NCI-H2171 treated with DMSO at 0.1 percent for 48 hours (cell line): ENCODE measurements around the gene DNAL1.

Experiments
- DNase-seq: peaks from one replicate; lab custom pipeline; 2025; lab: John Stamatoyannopoulos, UW

The DNAL1 gene

DNA sequence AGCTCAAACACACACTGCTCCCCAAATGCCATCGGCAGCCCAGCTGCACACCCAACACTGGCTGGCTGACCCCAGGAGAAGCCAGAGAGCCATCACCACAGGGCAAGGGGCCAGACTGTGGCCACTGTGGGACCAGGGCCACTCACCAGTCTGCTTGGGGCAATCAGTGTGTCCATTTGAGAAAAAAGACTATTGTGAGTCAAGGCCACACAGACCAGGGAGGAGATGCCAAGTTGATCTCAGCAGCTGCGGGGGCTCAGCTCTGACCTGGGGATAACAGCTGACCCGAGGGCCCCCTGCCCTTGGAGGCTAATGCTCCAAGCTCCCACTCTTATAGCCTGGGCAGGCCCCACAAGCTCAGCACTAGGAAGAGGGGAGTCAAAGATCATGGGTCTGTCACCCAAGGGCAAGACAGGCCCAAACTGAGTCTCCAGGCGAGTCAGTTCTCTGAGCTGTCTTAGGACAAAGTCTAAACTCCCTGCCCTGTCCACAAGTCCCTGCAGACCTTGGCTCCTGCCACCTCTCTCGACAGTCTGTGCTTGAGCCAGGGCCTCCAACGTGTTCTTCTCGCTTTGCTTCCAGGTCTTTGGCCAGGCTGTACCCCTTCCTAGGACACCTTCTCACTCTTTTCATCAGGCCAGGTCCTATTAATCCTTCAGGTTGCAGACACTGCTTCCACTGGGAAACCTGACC, 99.5 kb downstream of the DNAL1 start:
- DNase-seq: no peak

DNA sequence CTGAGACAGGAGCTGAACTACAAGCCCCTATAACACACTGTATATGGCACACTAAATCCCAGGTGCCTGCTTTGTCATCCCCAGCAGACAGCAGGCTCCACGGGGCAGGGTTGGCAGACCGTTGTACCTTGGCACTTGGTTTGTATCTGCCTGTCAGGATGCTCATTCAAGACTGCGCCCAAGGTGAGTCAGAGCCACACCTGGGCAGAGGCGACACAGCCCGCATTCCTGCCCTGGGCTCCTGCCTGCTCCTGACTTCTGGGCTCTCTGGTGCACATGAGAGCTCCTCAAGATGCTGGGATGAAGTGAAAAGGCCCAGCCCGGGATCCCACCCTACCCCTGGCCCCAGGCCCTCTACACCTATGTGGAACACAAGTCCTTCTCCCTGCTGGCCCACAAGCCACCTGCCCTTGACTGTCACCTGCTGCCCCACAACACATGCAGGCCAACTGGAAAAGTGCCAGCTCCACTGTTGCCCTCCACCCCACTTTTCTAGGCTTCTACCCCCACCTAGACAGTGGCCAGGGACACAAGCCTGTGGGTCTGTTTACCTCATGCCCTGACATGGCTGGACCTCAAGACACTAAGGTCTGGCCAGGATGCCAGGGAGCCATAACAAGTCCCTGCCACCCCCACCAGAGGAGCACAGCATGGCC, 100.2 kb downstream of the DNAL1 start:
- no peak for DNase-seq

DNA sequence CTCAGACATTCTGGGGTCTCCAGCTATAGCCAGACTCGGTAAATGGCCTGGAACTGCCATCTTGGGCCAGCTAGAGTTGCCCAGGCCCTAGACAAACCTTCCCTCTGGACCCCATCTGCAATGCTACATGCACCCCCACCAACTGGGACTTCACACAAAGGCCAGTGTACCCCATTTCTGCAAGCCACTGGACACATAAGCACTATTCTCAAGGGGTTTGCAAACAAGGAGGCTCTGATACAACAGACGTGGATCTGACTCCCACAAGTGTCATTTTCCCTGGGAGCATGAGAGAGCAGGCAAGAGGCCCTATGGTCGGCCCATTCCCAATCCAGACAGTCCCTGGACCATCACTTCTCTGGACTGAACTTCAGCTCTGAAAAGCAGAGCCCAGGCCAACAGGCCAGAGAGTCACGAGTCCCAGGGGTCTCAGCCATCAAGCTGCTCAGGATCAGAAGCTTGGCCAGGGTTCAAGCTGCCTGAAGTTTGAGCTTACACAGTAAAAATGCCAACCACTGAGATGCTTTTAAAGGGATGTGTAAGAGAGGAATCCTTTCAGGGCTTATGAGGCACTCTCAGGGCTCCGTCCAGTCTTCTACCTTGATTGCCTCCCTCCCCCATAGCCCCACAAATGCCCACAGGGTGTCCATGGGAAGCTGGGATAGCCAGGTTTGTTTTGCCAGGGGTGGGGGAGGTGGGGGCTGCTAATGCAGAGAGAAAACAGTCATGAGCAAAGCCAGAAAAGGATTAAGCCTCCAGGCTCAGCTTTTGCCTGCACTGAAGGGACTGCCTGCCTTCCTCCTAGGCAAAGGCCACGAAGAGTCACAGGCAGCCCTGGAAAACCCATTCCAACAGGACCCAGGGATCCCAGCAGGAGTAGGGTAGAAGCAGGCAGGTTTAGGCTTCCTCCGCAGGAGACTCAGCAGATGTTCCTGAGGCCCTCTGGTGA, 101.1 kb downstream of the DNAL1 start:
- no peak for DNase-seq

DNA sequence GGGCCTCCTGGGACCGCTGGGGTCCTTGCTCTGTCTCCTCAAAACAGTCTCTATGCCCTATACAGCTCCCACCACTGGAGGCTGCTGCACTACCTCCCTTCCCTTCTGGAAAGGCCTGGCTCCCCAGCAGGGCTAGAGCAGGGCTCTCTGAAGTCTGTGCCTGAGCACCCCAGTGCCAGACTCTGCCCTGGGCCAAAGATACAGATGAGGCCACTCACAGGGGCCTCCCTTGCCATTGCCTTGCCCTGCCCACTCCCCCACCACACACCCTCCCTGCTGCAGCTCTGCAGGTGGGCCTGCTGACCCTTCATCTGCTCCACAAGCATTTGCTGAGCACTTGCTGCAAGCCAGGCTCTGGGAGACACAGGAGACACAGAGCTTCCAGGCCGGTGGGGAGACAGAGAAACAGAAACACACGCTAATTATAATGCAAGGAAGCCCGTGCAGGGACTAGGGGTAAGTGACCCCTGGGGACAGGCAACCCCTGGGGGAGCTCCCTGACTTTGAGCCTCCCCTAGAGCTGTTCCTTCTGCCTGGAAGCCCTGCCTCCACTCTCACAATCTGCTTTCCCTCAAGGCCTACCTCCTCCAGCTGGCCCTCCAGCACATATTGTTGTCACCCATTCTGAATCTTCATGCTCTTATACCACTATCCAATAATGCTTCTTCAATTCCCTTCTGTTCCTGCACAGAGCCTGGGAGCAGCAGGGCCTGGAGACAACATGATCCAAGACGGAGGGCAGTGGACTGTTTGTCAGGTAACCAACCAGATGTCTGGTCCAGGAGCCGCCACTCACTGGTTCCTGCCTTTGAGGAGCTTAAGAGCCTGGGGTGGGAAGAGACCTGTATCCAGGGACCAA, 102.0 kb downstream of the DNAL1 start:
- peak; percentile 82 for DNase-seq

DNA sequence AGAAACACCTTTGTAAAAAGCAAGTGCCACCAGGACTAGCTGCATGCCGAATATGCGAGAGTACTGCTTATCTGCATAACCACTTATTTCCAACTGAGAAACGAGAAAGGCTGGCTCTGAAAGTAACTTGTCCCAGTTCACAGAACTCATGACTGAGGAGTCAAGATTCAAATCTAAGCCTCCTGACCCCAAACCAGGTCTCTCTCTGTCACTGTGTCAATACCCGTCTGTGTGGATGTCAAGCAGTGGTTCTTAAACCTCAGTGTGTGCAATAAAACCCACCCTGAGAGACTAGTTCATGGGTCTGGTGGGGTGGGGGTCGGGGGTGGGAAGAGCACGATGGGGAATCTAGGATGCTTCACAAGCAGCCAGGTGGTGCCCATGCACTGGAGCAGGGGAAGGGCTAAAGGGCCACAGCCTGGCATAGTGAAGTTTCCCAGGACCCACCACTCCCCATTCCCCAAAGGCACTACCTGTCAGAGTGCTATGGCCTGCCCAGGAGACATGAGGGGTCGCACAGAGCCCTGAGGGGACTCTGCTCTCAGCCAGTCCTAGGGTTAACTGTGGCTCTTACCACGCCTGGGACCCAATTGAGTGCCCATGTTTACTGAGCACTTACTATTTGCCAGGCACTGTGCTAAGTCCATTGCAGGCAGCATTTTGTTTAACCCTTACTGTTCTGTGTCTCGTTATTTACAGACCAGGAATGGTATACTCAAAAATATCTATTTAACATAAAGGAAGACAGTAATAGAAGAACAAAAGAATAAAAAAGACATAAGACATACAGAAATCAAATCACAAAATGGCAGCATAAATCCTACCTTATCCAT, 102.8 kb downstream of the DNAL1 start:
- DNase-seq: no peak

DNA sequence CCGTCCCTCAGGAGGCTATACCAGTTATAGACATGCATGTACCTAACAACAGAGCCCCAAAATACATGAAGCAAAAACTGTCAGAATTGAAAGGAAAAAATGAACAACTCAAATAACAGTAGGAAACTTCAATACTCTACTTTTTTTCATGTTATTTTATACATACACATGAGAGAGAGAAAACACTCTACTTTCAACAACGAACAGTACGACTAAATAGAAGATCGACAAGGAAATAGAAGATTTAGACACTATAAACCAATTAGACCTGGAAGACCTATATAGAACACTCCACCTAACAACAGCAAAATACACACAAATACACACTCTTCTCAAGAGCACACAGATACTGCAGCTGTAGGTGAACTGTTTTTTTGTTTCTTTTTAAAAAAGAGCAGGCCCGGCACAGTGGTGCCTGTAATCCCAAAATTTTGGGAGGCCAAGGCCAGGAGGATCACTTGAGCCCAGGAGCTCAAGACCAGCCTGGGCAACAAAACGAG, 104.1 kb downstream of the DNAL1 start:
- no peak for DNase-seq

DNA sequence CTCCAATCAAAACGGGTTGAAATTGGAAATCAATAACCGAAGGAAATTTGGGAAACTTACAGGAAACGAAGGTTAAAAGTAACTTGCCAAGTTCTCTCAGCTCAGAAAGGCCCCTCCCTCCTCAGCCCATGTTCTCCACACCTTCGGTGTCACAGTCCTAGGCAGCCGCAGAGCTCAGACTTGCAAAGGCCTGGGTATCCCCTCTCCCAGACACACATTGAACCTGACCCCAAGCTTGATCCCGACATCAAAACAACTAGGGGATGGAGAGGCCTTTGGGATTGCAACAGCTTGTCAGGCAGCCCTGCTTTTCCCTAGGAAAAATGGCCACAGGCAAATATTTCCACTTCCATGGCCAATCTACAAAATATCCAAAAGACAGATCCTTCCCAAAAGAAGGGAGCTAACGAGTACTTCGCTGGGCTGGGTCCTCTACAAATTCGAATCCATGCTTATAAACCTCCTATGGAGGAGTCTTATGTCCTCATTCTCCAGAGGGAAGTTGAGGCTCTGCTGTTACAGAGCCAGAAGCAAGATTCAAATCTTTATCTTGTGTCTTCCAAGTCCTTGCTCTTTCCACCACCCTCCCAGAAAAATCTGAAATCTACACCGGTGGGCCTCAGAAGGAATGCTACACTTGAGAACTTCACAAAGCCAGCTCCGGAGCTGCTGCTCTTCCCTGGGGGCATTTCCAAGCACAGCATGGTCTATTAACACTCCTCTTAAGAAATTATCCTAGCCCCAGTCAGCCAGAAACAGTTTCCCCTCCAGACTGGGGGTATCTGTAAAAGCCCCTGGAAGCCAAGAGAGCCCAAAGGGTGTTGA, 105.1 kb downstream of the DNAL1 start:
- peak; percentile 30 for DNase-seq

DNA sequence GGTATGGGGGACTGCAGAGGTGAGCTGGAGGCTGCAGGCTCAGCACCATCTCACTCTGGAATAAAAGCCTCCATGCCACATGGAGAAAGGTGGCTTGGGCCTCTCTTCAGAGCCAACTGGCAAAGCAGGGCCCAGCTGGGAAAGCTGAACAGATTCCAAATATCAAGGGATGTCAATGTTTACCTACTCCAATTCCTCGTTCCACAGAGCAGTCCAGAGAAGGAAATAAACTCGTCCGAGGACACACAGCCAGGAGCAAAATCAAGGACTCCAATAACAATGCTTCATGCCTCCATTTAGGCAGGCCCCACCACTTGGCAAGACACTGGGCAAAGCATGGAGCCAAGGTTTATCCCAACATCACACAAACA, 105.7 kb downstream of the DNAL1 start:
- peak; percentile 30 for DNase-seq

DNA sequence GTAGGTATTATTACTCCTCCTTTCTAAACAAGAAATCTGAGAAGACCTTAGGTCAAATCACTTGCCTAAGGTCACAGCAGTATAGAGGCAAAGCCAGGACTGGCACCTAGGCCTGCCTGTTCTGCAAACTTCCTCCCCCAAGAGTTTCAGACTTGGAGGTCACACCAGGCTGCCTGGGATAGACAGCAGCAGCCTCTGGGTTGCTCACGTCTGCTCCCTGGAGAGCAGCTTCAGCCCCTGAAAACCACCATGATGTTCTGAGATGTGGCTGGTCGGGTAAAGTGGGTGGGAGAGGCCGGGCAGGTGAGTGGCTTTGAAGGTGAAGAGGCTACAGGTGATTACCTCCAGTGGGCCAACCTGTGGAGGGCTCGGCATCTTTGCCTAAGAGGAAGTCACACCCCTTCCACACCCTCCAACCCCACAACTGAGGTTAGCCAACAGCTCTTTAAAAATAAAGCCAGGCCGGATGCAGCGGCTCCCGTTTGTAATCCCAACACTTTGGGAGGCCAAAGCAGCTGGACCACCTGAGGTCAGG, 106.4 kb downstream of the DNAL1 start:
- no peak for DNase-seq

DNA sequence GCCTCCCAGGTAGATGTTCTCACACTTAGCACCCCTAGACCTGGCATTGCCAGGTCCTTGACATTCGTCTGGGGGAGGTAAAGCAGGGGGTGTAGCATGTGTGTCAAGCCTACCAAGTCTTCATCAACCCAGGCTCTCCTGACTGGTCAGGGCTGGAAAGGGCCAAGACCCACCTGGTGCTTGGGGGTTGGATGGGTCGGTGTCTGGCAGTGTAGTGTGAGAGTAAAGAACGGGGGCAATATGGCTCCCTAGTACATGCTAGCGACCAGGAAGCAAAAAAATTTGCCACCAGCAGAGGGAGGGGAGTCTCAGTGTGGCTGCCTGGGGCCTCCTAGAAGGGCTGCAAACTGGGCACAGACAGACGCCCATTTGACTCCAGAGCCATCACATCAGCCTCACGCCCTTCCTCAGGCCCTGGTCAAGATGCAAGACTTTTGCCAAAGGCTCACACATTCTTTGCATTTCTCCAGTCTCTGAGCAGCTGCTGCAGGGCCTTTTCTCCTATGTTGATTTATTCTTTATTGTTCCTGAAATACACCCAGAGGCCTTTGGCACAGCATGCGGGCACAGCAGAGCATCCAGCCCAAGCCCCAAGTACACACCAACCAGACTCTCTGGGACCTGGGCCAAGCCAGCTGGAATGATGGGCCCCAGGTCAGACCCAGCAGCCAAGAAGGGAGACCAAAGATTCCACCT, 107.7 kb downstream of the DNAL1 start:
- no peak for DNase-seq
